Tibial nerve (tissue), 4 donors: Measurements from ENCODE around the gene GLG1.

ENCODE experiments used
- CTCF ChIP-seq, 5 experiments: fragments of 200-600 bp in 3 of 5; fragments of 450-650 bp in 2 of 5; sonication (generic) in 3 of 5; IDR thresholded peaks; one replicate each; pipeline ENCODE4 v1.5.1; 2016 to 2019; ENCODE audit warnings: antibody characterized with exemption in 5 of 5, mild to moderate bottlenecking in 3 of 5, moderate library complexity in 2 of 5
- EP300 ChIP-seq, 2 donors: sonication (generic); formaldehyde crosslinking; IDR thresholded peaks; one replicate each; pipeline ENCODE4 v1.6.1; 2017; ENCODE audit warnings: antibody characterized with exemption in 2 of 2, mild to moderate bottlenecking in 1 of 2

GRCh38 chr16:74456290-74456625 is 150.7 kb downstream of the GLG1 start:
- TF ChIP-seq CTCF (IDR thresholded peaks at IDR 0.05) (no peak), EP300 (IDR thresholded peaks at IDR 0.05) (no peak)
